ENCODE measurements around the gene S100PBP.

DNA sequence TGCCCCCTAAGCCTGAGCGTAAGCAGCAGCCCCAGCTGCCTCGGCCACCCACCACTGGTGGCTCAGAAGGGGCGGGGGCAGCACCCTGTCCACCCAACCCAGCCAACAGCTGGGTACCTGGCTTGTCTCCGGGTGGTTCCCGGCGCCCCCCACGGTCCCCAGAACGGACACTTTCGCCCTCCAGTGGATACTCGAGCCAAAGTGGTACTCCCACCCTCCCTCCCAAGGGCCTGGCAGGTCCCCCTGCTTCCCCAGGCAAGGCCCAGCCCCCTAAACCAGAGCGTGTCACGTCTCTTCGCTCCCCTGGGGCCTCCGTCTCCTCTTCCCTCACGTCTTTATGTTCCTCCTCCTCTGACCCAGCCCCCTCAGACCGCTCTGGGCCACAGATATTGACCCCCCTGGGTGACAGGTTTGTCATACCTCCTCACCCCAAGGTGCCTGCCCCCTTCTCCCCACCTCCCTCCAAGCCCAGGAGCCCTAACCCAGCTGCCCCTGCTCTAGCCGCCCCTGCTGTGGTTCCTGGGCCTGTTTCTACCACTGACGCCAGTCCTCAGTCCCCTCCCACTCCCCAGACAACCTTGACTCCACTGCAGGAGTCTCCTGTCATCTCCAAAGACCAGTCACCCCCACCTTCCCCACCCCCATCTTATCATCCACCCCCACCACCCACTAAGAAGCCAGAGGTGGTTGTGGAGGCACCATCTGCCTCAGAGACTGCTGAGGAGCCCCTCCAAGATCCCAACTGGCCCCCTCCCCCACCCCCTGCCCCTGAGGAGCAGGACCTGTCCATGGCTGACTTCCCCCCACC lies 46.5 kb upstream of the S100PBP start:
- TF ChIP-seq EP300 (IDR thresholded peaks at IDR 0.05) = no peak
- no peak for TF ChIP-seq POLR2A (IDR thresholded peaks at IDR 0.05)
- TF ChIP-seq, protein P1, sequence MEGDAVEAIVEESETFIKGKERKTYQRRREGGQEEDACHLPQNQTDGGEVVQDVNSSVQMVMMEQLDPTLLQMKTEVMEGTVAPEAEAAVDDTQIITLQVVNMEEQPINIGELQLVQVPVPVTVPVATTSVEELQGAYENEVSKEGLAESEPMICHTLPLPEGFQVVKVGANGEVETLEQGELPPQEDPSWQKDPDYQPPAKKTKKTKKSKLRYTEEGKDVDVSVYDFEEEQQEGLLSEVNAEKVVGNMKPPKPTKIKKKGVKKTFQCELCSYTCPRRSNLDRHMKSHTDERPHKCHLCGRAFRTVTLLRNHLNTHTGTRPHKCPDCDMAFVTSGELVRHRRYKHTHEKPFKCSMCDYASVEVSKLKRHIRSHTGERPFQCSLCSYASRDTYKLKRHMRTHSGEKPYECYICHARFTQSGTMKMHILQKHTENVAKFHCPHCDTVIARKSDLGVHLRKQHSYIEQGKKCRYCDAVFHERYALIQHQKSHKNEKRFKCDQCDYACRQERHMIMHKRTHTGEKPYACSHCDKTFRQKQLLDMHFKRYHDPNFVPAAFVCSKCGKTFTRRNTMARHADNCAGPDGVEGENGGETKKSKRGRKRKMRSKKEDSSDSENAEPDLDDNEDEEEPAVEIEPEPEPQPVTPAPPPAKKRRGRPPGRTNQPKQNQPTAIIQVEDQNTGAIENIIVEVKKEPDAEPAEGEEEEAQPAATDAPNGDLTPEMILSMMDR (IDR thresholded peaks at IDR 0.05) = no peak
